Measurements from ENCODE around the gene MYO18B.

Gene MYO18B

GRCh38 chr22:26045860-26046259 is 303.9 kb downstream of the MYO18B start:
- DNase-seq (ENCODE audit: low read depth in 2 of 2): no peak

- no peak for DNase-seq (ENCODE audit: low read depth in 2 of 2)
These were observed 305.5 kb downstream of the MYO18B start for GRCh38 chr22:26047516-26047915.

GRCh38 chr22:26047920-26048319 is 305.9 kb downstream of the MYO18B start:
- DNase-seq (ENCODE audit: low read depth in 2 of 2): no peak

GRCh38 chr22:26050079-26050478 is 308.1 kb downstream of the MYO18B start:
- no peak for DNase-seq (ENCODE audit: low read depth in 2 of 2)

GRCh38 chr22:26053737-26054316 is 311.8 kb downstream of the MYO18B start:
- DNase-seq (ENCODE audit: low read depth in 2 of 2): no peak

GRCh38 chr22:26054841-26055605 is 313.0 kb downstream of the MYO18B start:
- DNase-seq (ENCODE audit: low read depth in 2 of 2): no peak

GRCh38 chr22:26055693-26056092 is 313.7 kb downstream of the MYO18B start:
- no peak for DNase-seq (ENCODE audit: low read depth in 2 of 2)

- DNase-seq (ENCODE audit: low read depth in 2 of 2): no peak
These were observed 314.6 kb downstream of the MYO18B start for GRCh38 chr22:26056455-26057200.

- no peak for DNase-seq (ENCODE audit: low read depth in 2 of 2)
These were observed 315.7 kb downstream of the MYO18B start for GRCh38 chr22:26057731-26058130.

GRCh38 chr22:26064048-26064447 is 322.1 kb downstream of the MYO18B start:
- no peak for DNase-seq (ENCODE audit: low read depth in 2 of 2)

GRCh38 chr22:26065847-26066246 is 323.9 kb downstream of the MYO18B start:
- no peak for DNase-seq (ENCODE audit: low read depth in 2 of 2)

- DNase-seq (ENCODE audit: low read depth in 2 of 2): no peak
These were observed 324.5 kb downstream of the MYO18B start for GRCh38 chr22:26066534-26066933.

- no peak for DNase-seq (ENCODE audit: low read depth in 2 of 2)
These were observed 326.6 kb downstream of the MYO18B start for GRCh38 chr22:26068571-26068970.

GRCh38 chr22:26072621-26073020 is 330.6 kb downstream of the MYO18B start:
- DNase-seq (ENCODE audit: low read depth in 2 of 2): no peak

- no peak for DNase-seq (ENCODE audit: low read depth in 2 of 2)
These were observed 333.3 kb downstream of the MYO18B start for GRCh38 chr22:26075251-26075650.

- no peak for DNase-seq (ENCODE audit: low read depth in 2 of 2)
These were observed 337.0 kb downstream of the MYO18B start for GRCh38 chr22:26079009-26079408.
